NCI-H82 treated with DMSO at 0.1 percent for 48 hours (cell line): ENCODE measurements around the gene GPR150.

Experiments
- DNase-seq: peaks from one replicate; lab custom pipeline; 2025; ENCODE audit not compliant: unreplicated experiment; lab: John Stamatoyannopoulos, UW

Gene GPR150

DNA sequence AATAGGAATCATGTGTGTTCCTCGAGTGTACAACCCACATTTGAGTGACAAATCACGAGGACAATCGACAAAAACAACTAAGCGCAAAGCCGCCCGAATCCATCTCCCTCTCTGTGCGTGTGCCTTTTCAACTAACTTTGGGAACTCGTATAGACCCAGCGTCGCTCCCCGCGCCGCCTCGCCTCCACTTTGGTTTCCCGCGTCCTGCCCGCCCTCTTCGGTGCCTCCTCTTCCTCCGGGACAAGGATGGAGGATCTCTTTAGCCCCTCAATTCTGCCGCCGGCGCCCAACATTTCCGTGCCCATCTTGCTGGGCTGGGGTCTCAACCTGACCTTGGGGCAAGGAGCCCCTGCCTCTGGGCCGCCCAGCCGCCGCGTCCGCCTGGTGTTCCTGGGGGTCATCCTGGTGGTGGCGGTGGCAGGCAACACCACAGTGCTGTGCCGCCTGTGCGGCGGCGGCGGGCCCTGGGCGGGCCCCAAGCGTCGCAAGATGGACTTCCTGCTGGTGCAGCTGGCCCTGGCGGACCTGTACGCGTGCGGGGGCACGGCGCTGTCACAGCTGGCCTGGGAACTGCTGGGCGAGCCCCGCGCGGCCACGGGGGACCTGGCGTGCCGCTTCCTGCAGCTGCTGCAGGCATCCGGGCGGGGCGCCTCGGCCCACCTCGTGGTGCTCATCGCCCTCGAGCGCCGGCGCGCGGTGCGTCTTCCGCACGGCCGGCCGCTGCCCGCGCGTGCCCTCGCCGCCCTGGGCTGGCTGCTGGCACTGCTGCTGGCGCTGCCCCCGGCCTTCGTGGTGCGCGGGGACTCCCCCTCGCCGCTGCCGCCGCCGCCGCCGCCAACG lies at the start of gene GPR150:
Gene GPR150, plus strand, starts transcription at position 58 of the 840 bp plus-strand sequence. Its CDS starts 189 bp downstream, at position 247.
- no peak for DNase-seq

DNA sequence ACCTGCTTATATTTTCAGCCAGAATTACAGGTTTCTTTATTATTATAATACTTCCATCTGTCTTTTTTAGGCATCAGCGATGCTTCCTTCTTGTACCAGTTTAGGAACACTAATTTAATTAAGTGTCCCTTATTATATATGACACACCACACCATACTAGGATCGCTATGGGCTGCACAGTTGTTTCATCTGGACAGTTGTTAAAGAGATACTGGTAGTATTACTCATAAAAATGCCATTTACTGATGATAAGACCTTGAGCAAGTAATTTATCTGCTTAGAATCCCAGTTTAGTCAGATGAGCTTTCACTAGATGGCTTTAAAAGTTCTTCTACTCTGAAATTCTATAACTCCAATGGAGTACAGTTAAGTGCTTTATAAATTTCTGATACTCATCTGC lies 47.9 kb upstream of the GPR150 start:
- DNase-seq, result no peak

DNA sequence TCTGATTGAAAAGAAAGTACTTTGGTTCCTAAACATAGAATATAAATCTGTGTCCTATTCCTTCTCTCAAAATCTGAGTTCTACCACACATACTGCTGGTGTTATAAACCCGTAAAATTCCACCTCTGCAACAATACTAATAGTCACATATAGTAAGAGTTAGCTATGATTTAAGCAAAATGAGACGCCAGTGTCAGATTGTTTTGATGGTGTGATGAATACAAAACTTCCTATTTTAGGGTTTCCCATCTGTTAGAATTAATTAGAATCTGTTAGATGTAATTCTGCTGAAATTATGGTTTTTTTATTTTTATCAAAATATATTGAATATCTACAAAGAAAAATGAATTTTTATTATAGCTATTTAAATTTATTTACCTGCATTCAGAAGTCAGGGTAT lies 38.3 kb upstream of the GPR150 start:
- DNase-seq, result no peak

DNA sequence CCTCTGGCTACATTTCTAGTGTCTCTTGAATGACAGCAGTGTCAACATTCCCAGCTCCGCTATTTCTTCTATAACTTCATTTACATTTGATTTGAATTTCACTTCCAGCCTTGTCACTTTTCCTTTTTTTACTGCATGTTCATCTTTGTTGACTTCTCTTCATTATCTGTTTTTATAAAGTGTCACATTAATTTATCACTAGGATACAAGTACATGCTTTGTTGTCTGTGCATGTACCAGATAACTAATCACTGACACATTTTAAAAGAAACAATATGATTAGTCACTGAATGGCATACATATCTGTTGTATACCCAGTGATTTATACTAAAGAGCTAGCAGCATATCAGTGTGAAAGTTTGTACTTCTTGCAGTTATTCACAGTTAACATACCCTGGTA lies 35.9 kb upstream of the GPR150 start:
- no peak for DNase-seq

DNA sequence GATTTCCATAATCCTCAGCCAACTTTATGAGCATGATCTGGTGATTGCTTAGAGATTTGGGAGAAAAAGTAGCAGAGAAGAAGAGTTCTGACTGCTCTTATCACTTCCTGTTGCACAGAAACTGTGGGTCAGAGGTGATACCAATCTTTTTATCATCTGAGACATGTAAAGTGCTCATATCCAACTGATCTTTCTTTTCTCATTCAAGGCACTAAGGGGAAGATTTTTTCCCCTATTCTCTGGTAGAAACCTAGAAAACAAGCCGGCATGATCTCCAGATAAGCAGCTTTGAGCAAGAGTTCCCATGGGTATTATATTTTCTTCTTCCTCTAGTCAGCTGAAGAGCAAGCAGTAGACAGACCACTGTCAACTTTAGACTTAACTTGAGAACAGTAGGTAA lies 29.0 kb upstream of the GPR150 start:
- no peak for DNase-seq

DNA sequence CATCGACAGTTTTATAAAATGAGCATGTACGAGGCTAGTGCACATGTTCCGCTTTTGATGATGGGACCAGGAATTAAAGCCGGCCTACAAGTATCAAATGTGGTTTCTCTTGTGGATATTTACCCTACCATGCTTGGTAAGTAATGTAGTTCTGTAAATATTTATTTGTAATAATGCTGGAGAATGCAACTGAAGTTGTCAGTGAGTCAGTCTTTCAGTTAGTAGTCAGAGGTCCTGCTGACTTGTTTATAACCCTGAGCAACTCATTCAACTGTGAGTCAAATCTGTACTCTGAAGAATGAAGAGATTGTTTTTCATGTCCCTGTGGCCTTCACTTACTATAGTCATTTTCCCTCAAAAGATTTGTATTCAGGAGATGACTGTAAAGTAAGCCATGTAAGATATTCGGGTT lies 28.4 kb upstream of the GPR150 start:
- no peak for DNase-seq

DNA sequence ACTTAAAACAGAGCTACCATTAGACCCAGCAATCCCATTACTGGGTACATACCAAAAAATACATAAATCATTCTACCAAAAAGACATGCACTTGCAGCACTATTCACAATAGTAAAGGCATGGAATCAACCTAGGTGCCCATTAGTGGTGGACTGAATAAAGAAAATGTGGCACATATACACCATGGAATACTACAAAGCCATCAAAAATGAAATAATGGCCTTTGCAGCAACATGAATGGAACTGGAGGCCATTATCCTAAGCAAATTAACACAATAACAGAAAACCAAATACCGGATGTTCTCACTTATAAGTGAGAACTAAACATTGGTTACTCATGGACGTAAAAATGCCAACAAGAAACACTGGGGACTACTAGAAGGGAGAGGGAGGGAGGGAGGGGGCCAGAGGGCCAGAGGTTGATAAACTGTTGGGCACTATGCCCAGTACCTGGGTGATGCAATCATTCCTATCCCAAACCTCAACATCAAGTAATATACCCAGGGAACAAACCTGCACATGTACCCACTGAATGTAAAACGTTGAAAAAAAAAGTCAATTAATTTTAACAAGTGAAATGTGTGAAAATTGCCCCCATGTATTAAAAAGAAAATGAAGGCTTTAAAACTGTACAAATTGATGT lies 24.5 kb upstream of the GPR150 start:
- DNase-seq, result no peak

DNA sequence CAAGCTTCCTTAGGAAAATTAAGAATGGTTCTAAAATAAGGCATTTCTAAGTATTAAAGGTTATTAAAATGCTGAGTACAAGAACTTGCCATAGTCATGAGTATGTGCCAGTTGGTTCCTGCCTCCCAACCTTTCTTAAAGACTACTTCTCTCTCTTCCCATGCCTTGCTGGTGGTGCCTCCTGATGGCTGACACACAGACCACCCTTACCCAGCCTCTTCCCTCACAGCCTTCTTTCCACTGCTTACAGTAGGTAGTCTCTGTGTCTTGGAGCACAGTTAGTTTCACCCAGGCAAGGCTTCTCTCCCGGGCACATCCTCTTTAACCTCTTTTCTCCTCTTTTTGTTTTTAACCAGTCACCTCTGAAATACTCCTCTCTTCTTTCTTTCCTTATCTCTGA lies 20.6 kb upstream of the GPR150 start:
- DNase-seq, result no peak

DNA sequence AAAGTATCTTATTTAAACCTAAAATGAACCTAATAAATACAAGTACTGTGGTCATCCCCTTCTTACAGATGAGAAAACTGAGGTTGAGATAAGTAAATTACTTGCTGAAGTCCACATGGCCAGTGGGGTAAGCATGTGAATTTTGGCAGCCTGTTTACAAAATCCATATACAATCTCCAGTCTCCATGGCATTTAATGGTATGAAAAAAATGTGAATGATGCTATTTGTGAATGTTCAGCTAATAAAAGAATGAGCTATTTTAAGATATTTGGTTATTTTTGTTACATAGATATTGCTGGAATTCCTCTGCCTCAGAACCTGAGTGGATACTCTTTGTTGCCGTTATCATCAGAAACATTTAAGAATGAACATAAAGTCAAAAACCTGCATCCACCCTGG lies 19.3 kb upstream of the GPR150 start:
- no peak for DNase-seq

DNA sequence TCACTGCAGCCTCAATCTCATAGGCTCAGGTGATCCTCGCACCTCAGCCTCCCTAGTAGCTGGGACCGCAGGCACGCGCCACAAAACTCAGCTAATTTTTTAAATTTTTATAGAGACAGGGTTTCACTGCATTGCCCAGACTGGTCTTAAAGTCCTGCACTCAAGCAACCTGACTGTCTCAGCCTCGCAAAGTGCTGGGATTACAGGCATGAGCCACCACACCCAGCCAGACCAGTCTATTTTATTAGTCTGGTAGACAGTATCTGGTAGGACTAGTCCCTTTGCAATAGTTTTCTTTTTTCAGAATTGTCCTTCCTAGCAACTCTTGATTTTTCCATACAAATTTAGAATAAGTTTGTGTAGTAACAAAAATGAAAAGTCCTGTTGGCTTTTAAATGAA lies 14.1 kb upstream of the GPR150 start:
- DNase-seq, result no peak

DNA sequence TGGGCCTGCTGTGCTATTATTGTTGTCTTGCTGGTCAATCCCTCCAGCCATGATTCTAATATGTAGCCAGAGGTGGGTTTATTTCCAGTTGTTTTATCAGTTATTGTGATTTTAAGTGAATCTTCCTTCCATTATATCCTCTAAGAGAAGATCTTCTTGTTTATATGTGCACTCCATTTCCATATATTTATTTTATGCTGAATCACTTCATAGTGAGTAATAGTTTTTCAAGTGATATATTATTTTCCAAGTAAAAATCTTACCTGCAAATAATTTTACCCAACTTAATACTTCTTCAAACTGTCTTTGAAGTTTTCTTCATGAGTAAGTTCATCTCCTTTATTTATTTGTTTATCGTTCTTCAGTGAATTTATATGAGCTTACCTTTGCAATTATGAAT lies 13.5 kb upstream of the GPR150 start:
- DNase-seq, result no peak

DNA sequence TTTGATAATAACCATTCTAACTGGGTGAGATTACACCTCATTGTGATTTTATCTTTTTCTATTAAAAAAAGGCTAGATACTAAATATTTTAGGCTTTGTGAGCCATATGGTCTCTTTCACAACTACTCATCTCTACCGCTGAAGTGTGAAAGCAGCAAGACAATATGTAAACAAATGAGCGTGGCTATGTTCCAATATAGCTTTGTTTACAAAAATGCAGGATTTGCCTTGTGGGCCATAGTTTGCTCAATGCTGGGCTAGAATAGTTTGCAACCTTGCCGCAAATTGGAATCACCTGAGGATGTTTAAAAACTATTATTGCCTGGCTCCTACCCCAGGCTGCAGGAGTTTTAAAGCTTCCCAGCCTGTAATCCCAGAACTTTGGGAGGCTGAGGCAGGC lies 10.2 kb upstream of the GPR150 start:
- no peak for DNase-seq

DNA sequence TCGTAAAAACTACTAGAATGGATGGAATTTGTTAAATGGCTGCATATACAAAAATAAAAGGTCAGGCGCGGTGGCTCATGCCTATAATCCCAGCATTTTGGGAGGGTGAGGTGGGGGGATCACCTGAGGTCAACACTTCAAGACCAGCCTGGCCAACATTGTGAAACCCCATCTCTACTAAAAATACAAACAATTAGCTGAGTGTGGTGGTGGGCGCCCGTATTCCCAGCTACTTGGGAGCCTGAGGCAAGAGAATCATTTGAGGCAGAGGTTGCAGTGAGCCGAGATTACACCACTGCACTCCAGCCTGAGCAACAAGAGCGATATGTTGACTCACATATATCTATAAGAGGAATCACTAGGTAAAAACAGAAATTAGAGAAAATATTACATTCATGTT lies 9.3 kb upstream of the GPR150 start:
- no peak for DNase-seq

DNA sequence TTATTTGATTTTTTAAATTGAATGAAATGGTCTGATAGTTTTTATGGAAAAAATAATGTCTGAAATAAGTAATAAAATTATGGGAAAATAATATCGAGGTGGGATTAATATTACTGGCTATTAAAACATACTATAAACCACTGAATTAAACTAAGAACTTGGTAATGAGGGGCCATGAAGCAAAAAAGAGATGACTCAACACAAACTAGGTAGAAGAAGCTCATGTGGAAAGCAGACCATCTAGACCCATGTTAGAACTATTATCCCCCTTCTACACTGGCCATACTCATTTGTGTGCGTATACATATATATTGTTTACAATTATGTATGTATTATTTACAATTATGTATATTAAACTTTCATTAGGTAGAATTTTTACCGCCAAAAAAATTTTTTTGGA lies 8.5 kb upstream of the GPR150 start:
- no peak for DNase-seq

DNA sequence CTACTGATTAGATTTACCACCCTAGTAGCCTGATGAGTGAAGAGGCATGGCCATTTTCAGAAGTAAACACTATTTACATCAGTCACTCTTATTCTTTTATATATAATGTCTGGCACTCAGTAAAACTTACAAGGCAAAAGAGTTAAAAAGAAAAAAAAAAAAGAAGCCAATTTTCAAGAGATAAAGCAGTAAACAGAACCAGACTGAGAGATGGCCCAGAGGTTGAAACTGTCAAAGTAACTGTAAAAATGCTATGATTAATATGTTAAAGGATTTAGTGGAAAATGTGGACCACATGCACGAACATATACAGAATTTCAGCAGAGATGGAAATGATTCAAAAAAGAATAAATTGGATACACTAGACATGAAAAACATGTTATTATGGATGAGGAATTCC lies 6.4 kb upstream of the GPR150 start:
- DNase-seq, result no peak

DNA sequence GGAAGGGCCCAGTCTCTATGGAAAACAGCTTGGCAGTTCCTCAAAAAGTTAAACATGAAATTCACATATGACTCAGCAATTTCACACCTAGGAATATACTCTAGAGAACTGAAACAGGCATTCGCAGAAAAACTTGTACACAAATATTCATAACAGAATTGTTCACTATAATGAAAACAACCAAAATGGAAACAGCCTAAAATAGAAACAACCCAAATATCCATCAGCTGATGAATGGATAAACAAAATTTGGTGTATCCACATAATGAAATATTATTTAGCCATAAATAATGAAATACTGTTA lies 4.8 kb upstream of the GPR150 start:
- no peak for DNase-seq

DNA sequence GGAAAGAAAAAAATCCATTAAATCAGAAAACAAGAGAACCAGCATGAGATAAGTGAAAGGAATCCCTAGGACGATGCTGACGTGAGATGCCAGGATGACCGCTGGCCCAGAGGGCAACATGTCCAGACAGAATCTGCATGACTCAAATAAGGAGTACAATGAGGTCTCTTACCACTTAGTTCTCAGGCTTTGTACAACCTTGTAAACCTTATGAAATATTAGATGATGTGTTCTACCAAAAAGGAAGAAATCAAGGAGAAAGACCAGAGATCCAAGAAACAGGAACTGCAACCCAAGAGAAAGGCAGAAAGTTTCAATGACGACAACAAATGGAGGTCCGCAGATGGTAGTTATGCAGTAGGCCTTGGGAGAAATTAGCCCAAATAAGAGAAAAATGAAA lies 2.8 kb upstream of the GPR150 start:
- DNase-seq, result no peak

DNA sequence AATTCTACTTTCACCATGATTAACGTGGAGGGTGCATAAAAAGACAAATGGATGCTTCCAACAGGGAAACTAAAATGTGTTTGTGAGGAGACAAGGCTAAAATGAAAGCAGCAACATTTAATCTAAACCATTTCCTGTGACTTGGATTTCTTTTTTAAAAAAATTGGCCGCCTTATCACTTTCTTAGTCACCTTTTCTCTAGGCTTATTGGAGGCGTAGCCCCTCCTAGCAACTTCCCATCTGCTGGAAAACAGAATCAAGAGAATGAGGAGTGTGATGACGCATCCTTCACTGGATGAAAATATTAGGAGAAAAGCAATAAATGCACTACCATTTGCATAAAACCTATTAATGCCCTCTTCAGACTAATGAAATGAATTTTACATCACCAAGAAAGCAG lies 791 bp upstream of the GPR150 start:
- DNase-seq, result no peak

DNA sequence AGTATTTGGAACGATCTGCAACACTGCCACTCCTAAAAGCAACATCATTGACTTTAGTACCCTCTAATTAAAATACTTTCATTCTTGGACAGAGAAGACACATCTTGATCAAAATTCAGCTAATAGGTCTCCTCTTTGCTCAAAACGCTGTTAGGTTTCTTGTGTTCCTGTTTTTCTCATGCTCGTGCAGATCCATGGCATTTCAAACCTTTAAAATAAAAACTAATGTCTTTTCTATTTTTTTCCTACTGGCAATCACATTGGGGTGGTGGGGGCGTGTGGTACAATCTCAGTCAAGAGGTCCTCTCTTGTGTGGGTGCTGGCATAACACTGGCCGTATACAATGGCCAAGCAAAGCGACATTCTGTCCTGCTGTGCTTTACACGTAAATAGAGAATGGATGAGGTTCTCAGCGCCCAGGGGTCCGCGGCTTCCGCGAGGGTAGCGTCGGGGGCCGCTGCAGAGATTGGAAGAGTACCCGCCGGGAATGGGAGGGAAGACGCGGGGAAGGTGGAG lies 315 bp upstream of the GPR150 start:
- DNase-seq, result no peak

DNA sequence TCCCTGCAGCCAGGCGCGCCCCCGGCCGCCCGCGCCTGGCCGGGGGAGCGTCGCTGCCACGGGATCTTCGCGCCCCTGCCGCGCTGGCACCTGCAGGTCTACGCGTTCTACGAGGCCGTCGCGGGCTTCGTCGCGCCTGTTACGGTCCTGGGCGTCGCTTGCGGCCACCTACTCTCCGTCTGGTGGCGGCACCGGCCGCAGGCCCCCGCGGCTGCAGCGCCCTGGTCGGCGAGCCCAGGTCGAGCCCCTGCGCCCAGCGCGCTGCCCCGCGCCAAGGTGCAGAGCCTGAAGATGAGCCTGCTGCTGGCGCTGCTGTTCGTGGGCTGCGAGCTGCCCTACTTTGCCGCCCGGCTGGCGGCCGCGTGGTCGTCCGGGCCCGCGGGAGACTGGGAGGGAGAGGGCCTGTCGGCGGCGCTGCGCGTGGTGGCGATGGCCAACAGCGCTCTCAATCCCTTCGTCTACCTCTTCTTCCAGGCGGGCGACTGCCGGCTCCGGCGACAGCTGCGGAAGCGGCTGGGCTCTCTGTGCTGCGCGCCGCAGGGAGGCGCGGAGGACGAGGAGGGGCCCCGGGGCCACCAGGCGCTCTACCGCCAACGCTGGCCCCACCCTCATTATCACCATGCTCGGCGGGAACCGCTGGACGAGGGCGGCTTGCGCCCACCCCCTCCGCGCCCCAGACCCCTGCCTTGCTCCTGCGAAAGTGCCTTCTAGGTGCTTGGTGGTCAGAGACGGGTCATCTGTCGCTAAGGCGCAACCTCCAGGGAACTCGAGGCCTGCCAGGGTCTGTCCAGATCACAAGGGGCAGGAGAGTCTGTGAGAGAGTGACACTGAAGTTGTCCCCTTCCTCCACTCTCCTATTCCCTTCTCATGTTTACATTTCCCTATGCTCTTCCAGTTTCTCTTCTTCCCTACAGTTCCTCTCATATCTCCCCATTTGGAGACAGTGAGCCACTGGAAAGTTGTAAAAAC lies 1.3 kb downstream of the GPR150 start:
- DNase-seq, result no peak

DNA sequence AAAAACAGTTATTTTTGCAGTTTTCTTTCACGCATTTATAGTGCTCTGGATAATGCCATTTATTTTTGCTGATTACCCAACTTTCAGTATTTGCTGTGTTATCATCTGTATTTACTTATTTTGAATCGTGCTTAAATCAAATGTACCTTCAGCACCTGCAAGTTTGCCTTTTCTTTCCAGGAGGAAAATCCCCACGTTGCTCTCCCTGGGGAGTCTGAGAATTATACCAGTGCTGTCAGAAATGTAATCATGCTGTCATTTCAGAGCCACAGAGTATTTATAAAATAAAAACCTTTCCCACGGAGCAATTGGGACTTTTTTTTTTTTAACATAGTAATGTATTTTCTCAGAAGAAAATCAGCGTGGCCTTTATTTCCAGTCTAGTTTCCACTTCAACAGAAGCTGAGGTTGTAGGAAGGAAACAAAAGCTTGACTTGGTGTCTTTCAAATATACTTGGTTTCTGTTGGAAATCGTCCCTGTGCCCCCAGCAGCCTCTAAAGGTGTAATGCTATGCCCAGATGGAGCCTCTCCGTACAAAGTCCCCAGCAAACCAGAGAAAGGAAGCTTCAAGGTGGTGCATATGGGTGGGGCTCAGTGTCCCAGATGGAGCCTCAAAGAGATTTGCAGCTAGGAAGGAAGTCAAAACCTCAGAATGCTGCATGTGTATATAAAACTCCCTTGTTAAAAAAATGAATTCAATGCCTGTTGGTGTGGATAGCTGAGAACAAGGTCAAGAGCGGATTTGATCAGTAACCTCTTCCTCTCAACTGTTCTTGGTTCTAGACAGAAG lies 2.1 kb downstream of the GPR150 start:
- DNase-seq, result no peak
